22Rv1 (cell line): ENCODE data around the gene RAB5B.

ENCODE experiments used
- ZFX ChIP-seq: fragments of 450-650 bp; IDR thresholded peaks from 2 replicates; pipeline ENCODE4 v1.6.1; 2017; ENCODE audit warnings: antibody characterized with exemption, borderline replicate concordance
- TF ChIP-seq, protein P1 (sequence below): fragments of 450-650 bp; IDR thresholded peaks from 2 replicates; pipeline ENCODE4 v1.5.1; 2017; ENCODE audit warnings: mild to moderate bottlenecking

DNA sequence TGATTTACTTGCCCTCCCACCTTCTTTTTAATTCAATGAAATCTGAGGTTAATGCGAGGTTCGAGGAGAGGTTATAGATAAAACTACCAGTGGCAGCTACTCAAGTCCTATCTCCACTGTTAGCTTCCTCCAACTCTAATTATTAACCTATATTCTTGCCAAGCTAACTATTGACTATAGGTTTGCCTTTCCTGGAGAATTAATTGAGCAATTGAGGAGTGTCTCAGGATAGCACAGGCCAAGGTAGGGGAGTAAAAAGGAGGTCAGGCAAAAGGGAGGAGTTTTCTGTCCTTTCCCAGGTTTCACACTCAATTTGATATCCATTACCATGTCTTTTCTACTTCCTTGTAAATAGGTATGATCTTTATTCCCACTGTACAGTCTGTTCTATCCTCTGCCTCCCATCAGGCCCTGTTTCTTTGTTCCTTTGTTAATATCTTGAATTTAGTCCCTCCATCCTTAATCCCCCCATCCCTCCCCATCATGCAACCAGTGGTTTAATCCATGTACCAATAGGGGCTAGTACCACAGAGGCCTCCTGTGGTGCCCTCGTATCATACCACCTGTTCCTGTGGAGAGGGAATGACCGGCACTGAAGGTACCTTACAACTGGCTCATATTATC, 19.5 kb downstream of the RAB5B start:
- TF ChIP-seq, protein P1, sequence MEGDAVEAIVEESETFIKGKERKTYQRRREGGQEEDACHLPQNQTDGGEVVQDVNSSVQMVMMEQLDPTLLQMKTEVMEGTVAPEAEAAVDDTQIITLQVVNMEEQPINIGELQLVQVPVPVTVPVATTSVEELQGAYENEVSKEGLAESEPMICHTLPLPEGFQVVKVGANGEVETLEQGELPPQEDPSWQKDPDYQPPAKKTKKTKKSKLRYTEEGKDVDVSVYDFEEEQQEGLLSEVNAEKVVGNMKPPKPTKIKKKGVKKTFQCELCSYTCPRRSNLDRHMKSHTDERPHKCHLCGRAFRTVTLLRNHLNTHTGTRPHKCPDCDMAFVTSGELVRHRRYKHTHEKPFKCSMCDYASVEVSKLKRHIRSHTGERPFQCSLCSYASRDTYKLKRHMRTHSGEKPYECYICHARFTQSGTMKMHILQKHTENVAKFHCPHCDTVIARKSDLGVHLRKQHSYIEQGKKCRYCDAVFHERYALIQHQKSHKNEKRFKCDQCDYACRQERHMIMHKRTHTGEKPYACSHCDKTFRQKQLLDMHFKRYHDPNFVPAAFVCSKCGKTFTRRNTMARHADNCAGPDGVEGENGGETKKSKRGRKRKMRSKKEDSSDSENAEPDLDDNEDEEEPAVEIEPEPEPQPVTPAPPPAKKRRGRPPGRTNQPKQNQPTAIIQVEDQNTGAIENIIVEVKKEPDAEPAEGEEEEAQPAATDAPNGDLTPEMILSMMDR = no peak
- TF ChIP-seq ZFX = no peak
